ENCODE data around the gene SLC24A1. TPM values are rescaled to one million over a fixed set of nuclear protein-coding genes. Genes with fewer than 3 reads are reported as not detected.
A peak's percentile ranks its signal among the peaks of the same experiment; 100 is the strongest.

The SLC24A1 gene
- total RNA-seq, 2 experiments from 2014 or later = 2.2 to 2.3 TPM

GRCh38 chr15:65650312-65651041, 28.7 kb downstream of the SLC24A1 start:
- intact Hi-C loops (cut with DNase I, micrococcal nuclease) = no loop called here
- H3K4me3 ChIP-seq (ENCODE audit: low read length) = no peak overlapping the region
- Mint-ChIP-seq H3K27me3 (no peaks in the 10 kb centered on the region), H3K36me3 (ENCODE audit: low read depth) (peaks cover 22% of the 10 kb centered on the region), H3K9me3 (no peaks in the 10 kb centered on the region), H3K27ac (no peak overlapping the region), H3K4me1 (ENCODE audit: low read depth) (peaks cover 5% of the 10 kb centered on the region), H3K4me3 (no peak overlapping the region)
- H3K9me3 ChIP-seq (ENCODE audit: control insufficient read depth in 1 of 2, insufficient read depth in 1 of 2, low read length in 2 of 2) = no peaks in the 10 kb centered on the region
- CTCF ChIA-PET = no interaction called here
- no peak for DNase-seq
- peaks cover 5% of the 10 kb centered on the region for H3K4me1 ChIP-seq (ENCODE audit: insufficient read depth, low read length)
- H3K27ac ChIP-seq (ENCODE audit: low read depth in 1 of 2, low read length in 2 of 2) = no peak overlapping the region
- peaks cover 21% of the 10 kb centered on the region for H3K36me3 ChIP-seq (ENCODE audit: insufficient read depth, low read length)
- POLR2A ChIA-PET = interaction anchor here (1.1 kb wide), 1 partner anchor 9 kb away, joined by 4 read pairs; no protein-coding TSS in a partner anchor
- H3K27me3 ChIP-seq (ENCODE audit: control insufficient read depth in 1 of 2, insufficient read depth in 2 of 2, low read length in 2 of 2) = no peaks in the 10 kb centered on the region
- TF ChIP-seq, protein P1, sequence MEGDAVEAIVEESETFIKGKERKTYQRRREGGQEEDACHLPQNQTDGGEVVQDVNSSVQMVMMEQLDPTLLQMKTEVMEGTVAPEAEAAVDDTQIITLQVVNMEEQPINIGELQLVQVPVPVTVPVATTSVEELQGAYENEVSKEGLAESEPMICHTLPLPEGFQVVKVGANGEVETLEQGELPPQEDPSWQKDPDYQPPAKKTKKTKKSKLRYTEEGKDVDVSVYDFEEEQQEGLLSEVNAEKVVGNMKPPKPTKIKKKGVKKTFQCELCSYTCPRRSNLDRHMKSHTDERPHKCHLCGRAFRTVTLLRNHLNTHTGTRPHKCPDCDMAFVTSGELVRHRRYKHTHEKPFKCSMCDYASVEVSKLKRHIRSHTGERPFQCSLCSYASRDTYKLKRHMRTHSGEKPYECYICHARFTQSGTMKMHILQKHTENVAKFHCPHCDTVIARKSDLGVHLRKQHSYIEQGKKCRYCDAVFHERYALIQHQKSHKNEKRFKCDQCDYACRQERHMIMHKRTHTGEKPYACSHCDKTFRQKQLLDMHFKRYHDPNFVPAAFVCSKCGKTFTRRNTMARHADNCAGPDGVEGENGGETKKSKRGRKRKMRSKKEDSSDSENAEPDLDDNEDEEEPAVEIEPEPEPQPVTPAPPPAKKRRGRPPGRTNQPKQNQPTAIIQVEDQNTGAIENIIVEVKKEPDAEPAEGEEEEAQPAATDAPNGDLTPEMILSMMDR (IDR thresholded peaks at IDR 0.05) = no peak
- ATAC-seq (ENCODE audit: poor library complexity) = no peak

DNA sequence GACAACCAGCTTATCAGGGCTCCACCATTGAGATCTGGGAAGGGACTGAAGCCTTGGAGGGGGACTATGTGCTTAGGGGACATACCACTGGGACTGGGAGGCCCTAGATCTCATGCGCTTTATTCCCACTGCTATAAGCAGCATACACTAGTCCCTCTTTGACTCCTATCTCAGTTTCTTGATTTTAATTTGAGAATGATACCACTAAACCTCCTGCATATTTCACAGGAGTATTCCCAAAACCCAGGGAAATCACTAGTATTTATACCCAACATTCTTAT, 29.2 kb downstream of the SLC24A1 start:
- Mint-ChIP-seq H3K4me3 (no peak overlapping the region), H3K9me3 (no peaks in the 10 kb centered on the region), H3K36me3 (ENCODE audit: low read depth) (peaks cover 27% of the 10 kb centered on the region), H3K27me3 (no peaks in the 10 kb centered on the region), H3K4me1 (ENCODE audit: low read depth) (peaks cover 5% of the 10 kb centered on the region), H3K27ac (no peak overlapping the region)
- ATAC-seq (ENCODE audit: poor library complexity) (no peak), DNase-seq (no peak)
- intact Hi-C loops (cut with DNase I, micrococcal nuclease) = no loop called here
- Histone ChIP-seq H3K9me3 (ENCODE audit: control insufficient read depth in 1 of 2, insufficient read depth in 1 of 2, low read length in 2 of 2) (no peaks in the 10 kb centered on the region), H3K27me3 (ENCODE audit: control insufficient read depth in 1 of 2, insufficient read depth in 2 of 2, low read length in 2 of 2) (no peaks in the 10 kb centered on the region), H3K27ac (ENCODE audit: low read depth in 1 of 2, low read length in 2 of 2) (no peak overlapping the region), H3K4me1 (ENCODE audit: insufficient read depth, low read length) (peaks cover 5% of the 10 kb centered on the region), H3K4me3 (ENCODE audit: low read length) (no peak overlapping the region), H3K36me3 (ENCODE audit: insufficient read depth, low read length) (peaks cover 26% of the 10 kb centered on the region)
- ChIA-PET CTCF (no interaction called here), POLR2A (no interaction called here)
- TF ChIP-seq, protein P1 (IDR thresholded peaks at IDR 0.05) = no peak

DNA sequence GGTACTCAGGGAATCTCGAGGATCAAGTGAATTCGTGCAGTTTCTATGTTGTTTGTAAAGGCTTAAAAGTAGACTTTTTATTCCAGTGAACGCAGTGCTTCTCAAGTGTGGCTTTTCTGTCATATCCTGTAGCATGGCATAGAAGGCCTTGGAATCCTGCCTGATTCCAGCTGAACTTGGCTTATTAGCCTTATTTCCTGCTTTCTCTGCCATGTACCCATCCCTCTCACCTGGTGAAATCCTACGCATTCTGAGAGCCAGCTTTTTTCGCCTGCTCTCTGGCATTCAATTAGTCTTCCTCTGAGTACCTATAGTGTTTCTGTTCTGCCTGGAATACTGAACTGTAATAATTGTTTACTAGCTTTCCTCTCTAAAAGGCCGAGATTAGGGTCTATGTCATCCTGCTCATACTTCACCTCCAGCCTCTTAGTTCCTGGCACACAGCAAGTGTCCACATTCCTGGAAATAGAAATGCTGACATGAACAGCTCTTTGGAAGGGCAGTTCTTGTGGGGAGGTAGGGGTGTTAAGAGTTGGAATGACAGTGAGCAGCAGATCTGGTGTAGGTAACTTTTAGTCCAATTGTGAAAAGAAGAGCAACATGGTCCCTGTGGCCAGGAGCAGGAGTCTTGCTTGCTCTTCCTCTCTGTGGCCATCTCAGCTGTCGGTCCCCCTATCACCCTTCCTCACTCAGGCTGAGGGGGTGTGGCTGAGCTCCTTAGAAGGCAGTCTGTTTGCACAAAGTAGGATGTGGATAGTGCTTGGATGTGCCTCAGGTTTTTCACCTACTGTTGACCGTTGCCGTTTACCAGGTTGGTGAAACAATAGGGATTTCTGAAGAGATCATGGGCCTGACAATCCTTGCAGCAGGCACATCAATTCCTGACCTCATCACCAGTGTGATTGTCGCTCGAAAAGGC, 30.4 kb downstream of the SLC24A1 start:
- Mint-ChIP-seq H3K27ac (peak overlapping the region; percentile 42), H3K4me1 (ENCODE audit: low read depth) (peaks cover 5% of the 10 kb centered on the region), H3K27me3 (no peaks in the 10 kb centered on the region), H3K9me3 (no peaks in the 10 kb centered on the region), H3K36me3 (ENCODE audit: low read depth) (peaks cover 34% of the 10 kb centered on the region), H3K4me3 (no peak overlapping the region)
- Histone ChIP-seq H3K9me3 (ENCODE audit: control insufficient read depth in 1 of 2, insufficient read depth in 1 of 2, low read length in 2 of 2) (no peaks in the 10 kb centered on the region), H3K4me3 (ENCODE audit: low read length) (no peak overlapping the region), H3K36me3 (ENCODE audit: insufficient read depth, low read length) (peaks cover 28% of the 10 kb centered on the region), H3K27ac (ENCODE audit: low read depth in 1 of 2, low read length in 2 of 2) (no peak overlapping the region), H3K27me3 (ENCODE audit: control insufficient read depth in 1 of 2, insufficient read depth in 2 of 2, low read length in 2 of 2) (no peaks in the 10 kb centered on the region), H3K4me1 (ENCODE audit: insufficient read depth, low read length) (peaks cover 5% of the 10 kb centered on the region)
- TF ChIP-seq, protein P1 (IDR thresholded peaks at IDR 0.05) = no peak
- intact Hi-C loops (cut with DNase I, micrococcal nuclease) = no loop called here
- ChIA-PET CTCF (no interaction called here), POLR2A (no interaction called here)
- DNase-seq (no peak), ATAC-seq (ENCODE audit: poor library complexity) (no peak)
